Measurements from ENCODE around the gene IQCK.

GRCh38 chr16:19705146-19705501 is 12.9 kb upstream of the IQCK start:
- TF ChIP-seq NR3C1 (IDR thresholded peaks at IDR 0.05) (no peak), RFX5 (IDR thresholded peaks at IDR 0.05) (no peak), CTCF (IDR thresholded peaks at IDR 0.05) (no peak), POLR2A (IDR thresholded peaks at IDR 0.05; ENCODE audit: low read length) (no peak), REST (IDR thresholded peaks at IDR 0.05) (no peak), HMGXB4 (CRISPR knock-in tag; IDR thresholded peaks at IDR 0.05; ENCODE audit: borderline replicate concordance) (no peak), HES2 (IDR thresholded peaks at IDR 0.05) (no peak), SMC3 (IDR thresholded peaks at IDR 0.05) (no peak), CHD2 (IDR thresholded peaks at IDR 0.05; ENCODE audit: low read length, partially characterized antibody) (no peak)

All from A549 (cell line).